Lower leg skin (tissue), 3 donors: ENCODE results near the gene INPP4A.

Experiments used
- POLR2A ChIP-seq, 2 donors: fragments of 450-650 bp; IDR thresholded peaks; one replicate each; pipeline ENCODE4 v1.6.1; 2016 to 2017; ENCODE audit warnings: antibody characterized with exemption in 2 of 2, mild to moderate bottlenecking in 1 of 2, moderate library complexity in 1 of 2
- TF ChIP-seq, protein P1 (sequence below), 3 donors: fragments of 450-650 bp; IDR thresholded peaks; one replicate each; pipeline ENCODE4 v1.5.1; 2016; ENCODE audit warnings: antibody characterized with exemption in 3 of 3, mild to moderate bottlenecking in 3 of 3, moderate library complexity in 2 of 3

DNA sequence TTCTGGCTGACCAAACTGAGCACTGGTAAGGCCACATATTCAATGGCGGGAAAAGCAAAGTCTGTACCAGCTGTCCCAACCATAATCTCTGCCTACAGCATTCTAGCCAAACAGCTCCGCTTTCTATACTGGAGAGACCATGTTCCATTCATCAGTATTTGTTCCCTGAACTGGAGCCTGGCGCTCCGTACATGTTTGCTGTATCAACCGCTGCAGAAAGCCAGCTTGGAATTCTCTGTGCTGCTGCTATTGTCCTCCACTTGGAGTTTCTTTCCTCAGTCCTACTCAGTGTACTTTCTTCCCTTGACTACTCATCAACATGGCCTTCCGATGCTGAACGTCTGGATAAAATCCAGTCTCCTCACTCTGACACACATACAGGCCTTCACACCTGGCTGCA lies 161.8 kb downstream of the INPP4A start:
- TF ChIP-seq, protein P1, sequence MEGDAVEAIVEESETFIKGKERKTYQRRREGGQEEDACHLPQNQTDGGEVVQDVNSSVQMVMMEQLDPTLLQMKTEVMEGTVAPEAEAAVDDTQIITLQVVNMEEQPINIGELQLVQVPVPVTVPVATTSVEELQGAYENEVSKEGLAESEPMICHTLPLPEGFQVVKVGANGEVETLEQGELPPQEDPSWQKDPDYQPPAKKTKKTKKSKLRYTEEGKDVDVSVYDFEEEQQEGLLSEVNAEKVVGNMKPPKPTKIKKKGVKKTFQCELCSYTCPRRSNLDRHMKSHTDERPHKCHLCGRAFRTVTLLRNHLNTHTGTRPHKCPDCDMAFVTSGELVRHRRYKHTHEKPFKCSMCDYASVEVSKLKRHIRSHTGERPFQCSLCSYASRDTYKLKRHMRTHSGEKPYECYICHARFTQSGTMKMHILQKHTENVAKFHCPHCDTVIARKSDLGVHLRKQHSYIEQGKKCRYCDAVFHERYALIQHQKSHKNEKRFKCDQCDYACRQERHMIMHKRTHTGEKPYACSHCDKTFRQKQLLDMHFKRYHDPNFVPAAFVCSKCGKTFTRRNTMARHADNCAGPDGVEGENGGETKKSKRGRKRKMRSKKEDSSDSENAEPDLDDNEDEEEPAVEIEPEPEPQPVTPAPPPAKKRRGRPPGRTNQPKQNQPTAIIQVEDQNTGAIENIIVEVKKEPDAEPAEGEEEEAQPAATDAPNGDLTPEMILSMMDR (IDR thresholded peaks at IDR 0.05): no peak
- no peak for TF ChIP-seq POLR2A (IDR thresholded peaks at IDR 0.05)
